Activated CD4-positive, alpha-beta T cell treated with anti-CD3 and anti-CD28 coated beads for 48 hours (primary cell): ENCODE data around the gene ZC3H4.
"Not testable (repeated sequence)": the region's sequence is repeated elsewhere in the genome, so short reads cannot be mapped to it uniquely, and the experiment has no call there.

Experiments
- DNase-seq: peaks from one replicate; pipeline ENCODE4 v3.0.0-alpha.2; 2020

The ZC3H4 gene

GRCh38 chr19:47078351-47078750, 35.2 kb downstream of the ZC3H4 start:
- DNase-seq, result not testable (repeated sequence)

- DNase-seq, result no peak
Observed at GRCh38 chr19:47075941-47076340, 37.6 kb downstream of the ZC3H4 start.

GRCh38 chr19:47075179-47075810, 38.3 kb downstream of the ZC3H4 start:
- no peak for DNase-seq

DNA sequence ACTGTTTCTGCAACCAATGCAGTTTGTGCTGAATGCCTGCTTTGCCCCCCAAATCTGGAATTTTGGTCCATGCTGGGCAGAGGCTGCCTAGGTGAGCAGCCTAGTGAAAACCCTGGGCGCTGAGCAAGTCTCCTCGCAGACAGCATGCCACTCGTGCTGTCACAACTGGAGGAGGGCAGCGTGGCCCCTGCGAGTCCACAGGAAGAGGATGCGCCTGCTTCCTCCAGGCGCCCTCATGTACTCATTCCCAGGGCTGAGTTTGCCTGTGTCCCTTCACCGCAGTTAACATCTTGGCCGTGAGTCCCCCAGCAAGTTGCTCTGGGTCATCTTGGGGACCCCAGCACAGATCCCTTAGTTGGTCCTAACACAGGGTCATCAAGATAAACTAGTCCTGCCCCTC, 39.0 kb downstream of the ZC3H4 start:
- no peak for DNase-seq

DNA sequence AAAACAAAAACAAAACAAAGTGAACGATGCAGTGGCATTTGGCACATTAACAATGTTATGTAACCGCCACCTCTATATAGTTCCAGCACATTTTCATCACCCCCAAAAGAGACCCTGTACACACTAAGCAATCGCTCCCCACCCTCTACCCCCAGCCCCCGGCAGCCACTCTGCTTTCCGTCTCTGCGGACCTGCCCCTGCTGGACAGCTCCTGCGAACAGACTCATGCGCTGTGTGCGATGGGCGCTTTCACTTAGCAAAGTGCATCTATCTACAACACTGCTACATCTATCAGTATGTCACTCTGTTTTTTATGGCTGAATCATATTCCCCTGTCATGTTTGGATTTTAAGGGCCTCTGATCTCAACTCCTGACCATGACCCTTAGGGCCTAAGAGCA, 40.0 kb downstream of the ZC3H4 start:
- DNase-seq, result no peak

GRCh38 chr19:47072323-47072722, 41.3 kb downstream of the ZC3H4 start:
- no peak for DNase-seq

GRCh38 chr19:47071731-47072130, 41.8 kb downstream of the ZC3H4 start:
- DNase-seq, result no peak

- no peak for DNase-seq
Observed at GRCh38 chr19:47070756-47071155, 42.8 kb downstream of the ZC3H4 start.

DNA sequence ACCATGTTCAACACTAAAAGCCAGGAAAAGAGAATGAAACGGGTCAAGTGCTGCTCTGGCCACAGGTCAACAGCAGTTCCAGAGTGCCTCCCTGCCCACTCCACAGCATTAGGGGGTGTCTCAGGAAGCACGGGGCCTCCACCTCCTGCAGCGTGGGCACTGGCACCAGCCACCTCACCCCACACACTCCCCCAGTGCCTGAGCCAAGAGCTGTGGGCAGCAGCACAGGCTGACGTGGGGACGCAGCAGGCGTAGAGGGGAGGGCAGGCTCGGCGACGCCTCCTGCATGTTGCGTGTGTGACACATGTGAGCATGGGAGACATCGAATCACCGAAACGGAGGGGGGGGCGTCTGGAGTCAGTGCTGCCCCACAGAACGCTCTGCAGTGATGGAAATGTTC, 43.8 kb downstream of the ZC3H4 start:
- no peak for DNase-seq

- DNase-seq, result no peak
Observed at GRCh38 chr19:47068876-47069406, 44.6 kb downstream of the ZC3H4 start.

DNA sequence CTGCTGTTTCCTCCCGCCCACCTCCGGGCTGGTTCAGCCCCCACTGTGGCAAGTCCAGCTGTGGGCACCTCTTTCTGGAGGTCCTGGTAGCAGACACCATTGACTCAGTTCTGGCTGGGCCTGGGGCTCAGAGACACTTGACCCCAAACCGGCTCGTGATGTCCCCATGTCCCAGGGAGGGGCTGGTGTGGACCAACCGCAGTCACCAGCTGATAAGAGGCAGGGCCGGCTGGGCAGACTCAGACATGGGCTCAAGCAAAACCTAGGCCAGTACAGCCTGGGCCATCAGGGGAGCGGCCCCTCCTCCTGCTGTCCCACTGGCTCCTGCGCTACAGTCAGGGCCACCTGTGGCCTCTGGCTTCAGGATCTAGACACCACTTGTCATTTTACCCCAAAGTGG, 45.3 kb downstream of the ZC3H4 start:
- no peak for DNase-seq

GRCh38 chr19:47067215-47067847, 46.2 kb downstream of the ZC3H4 start:
- no peak for DNase-seq

- no peak for DNase-seq
Observed at GRCh38 chr19:47066376-47067214, 47.0 kb downstream of the ZC3H4 start.

- no peak for DNase-seq
Observed at GRCh38 chr19:47065242-47065641, 48.3 kb downstream of the ZC3H4 start.

GRCh38 chr19:47063874-47064273, 49.7 kb downstream of the ZC3H4 start:
- DNase-seq, result no peak

DNA sequence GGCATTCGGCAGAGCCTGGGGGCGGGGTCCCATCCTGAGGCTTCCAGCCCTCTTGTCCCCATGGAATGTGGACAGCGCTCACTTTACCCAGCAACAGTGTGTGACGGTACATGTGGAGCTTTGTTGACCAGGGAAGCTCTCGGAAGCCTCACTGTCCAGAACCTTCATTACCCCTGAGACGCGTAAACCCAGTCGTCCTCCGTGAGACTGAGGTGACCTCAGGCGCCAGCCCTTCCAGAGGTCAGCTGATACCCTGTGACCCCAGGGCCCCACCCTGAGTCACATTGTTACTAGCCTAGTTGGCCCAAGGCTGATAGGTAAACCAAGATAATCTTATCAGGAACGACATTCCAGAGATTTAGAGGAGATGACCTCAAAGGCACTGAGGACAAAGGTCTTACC, 55.0 kb downstream of the ZC3H4 start:
- no peak for DNase-seq

GRCh38 chr19:47057328-47057727, 56.2 kb downstream of the ZC3H4 start:
- no peak for DNase-seq

GRCh38 chr19:47056411-47056810, 57.2 kb downstream of the ZC3H4 start:
- no peak for DNase-seq

- DNase-seq, result not testable (repeated sequence)
Observed at GRCh38 chr19:47050562-47050961, 63.0 kb downstream of the ZC3H4 start.

DNA sequence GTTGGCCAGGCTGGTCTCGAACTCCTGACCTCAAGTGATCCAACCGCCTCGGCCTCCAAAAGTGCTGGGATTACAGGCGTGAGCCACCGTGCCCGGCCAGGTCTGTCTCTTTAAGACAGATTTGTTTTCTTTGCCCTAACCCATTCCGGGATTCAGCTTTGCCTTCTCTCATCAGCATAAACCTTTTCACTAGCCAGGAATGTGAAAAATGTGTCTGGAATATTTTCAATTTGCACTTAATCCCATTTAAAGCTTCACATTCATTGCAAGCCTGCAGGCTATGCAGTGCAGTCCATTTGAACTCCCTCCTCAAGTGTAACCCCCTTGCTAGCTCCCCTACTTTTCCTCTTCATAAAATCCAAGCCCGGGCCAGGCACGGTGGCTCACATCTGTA, 64.3 kb downstream of the ZC3H4 start:
- no peak for DNase-seq

GRCh38 chr19:47047763-47048405, 65.7 kb downstream of the ZC3H4 start:
- peak; percentile 88 for DNase-seq

DNA sequence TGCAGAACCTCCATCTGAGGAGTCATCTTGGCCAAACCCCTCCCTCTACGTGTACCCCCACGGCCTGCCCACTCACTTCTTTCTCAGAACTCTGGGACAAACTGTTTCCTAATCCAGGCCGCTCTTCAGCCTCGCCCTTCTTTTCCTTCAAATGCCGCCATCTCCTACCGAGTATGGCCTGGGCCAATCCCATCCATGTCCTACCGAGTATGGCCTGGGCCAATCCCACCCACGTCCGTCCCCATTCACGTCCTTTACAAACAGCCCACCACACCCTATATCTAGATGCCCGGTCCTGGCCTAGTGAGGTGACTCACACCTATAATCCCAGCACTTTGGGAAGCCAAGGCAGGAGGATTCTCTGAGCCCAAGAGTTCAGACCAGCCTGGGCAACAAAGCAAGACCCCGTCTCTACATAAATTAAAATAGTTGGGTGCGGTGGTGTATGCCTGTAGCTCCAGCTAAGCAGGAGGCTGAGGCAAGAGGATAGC, 66.3 kb downstream of the ZC3H4 start:
- DNase-seq, result no peak

DNA sequence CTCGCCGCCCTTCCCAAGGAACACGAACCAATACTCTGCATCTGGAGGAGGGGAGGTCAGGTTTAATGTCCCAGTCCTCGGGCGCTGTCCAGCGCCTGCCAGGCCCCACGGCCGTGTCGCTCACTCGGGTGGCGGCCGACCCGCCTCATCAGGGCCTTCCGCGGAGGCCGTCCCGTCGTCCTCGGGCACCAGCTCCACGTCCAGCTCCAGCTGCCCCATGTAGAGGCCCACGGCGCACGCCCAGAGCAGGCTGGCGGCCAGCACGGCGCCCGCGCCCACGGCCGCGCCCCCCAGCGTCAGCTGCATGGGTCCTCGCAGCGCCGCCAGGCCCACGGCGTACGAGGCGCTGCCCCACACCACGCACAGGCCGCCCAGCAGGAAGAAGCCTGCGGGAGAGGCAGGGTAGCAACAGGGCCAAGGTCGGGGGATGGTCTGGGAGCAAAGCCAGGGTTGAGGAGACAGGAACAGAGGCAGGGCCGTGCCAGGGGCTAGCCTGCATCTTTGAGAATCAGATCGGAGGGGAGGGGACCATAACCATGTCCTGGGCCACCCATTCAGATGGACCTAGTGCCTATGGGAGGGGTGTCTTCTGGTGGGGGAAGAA, 67.6 kb downstream of the ZC3H4 start:
- no peak for DNase-seq
